22Rv1 (cell line): ENCODE data around the gene LMBR1.
"Not testable (repeated sequence)": the region's sequence is repeated elsewhere in the genome, so short reads cannot be mapped to it uniquely, and the experiment has no call there.

Experiments used
- H3K27ac ChIP-seq: fragments of 450-650 bp; 2 replicates; pipeline ENCODE4 v1.5.1; 2017
- CTCF ChIP-seq: fragments of 450-650 bp; IDR thresholded peaks from 2 replicates; pipeline ENCODE4 v1.5.1; 2017; ENCODE audit warnings: mild to moderate bottlenecking
- ZFX ChIP-seq: fragments of 450-650 bp; IDR thresholded peaks from 2 replicates; pipeline ENCODE4 v1.6.1; 2017; ENCODE audit warnings: antibody characterized with exemption, borderline replicate concordance

LMBR1 gene

GRCh38 chr7:156929789-156930539 lies 37.0 kb upstream of the LMBR1 start:
- no peak overlapping the region for H3K27ac ChIP-seq
- TF ChIP-seq ZFX (no peak), CTCF (no peak)

DNA sequence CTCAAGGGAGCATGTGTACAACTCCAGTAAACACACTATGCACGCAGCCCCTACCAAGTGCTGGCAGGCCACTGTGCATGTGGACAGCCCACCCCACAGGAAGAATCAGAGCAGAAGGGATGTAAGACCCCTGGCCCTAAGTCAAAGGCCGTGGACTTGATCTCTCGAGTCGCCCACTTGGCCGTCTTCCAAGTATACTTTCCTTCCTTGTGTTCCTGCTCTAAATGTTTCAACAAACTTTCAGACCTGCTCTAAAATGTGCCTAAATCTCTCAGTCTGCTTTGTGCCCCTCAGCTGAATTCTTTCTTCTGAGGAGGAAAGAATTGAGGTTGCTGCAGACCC lies 35.4 kb upstream of the LMBR1 start:
- no peak overlapping the region for H3K27ac ChIP-seq
- no peak for TF ChIP-seq ZFX
- no peak for TF ChIP-seq CTCF

- no peak overlapping the region for H3K27ac ChIP-seq
Observed at GRCh38 chr7:156927571-156928405, 34.8 kb upstream of the LMBR1 start.

DNA sequence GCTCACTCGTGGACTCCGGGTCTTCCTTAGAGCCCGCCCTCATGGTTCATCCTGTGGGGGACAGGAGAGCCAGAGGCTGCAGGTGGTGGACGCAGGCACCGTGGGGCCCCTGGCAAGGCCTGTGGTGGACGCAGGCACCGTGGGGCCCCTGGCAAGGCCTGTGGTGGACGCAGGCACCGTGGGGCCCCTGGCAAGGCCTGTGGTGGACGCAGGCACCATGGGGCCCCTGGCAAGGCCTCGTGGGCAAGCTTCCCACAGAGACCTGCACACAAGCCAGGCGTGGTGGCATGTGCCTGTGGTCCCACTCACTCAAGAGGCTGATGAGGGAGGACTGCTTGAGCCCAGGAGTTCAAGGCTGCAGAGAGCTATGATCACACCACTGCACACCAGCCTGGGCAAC lies 32.8 kb upstream of the LMBR1 start:
- not testable (repeated sequence) for H3K27ac ChIP-seq

More at GRCh38 chr7:156927571-156928405, 34.8 kb upstream of the LMBR1 start:
- no peak for TF ChIP-seq CTCF
- TF ChIP-seq ZFX: no peak

DNA sequence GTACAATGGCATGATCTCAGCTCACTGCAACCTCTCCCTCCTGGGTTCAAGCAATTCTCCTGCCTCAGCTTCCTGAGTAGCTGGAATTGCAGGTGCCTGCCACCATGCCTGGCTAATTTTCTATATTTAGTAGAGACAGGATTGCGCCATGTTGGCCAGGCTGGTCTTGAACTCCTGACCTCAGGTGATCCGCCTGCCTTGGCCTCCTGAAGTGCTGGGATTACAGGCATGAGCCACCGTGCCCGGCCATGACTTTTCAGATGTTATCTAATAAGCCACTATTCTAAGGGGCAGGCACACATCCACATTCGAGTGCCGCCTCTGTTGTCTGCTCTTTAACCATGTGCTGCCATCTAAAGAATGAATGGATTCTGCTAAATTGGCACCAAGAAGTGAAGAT lies 29.3 kb upstream of the LMBR1 start:
- H3K27ac ChIP-seq: not testable (repeated sequence)

DNA sequence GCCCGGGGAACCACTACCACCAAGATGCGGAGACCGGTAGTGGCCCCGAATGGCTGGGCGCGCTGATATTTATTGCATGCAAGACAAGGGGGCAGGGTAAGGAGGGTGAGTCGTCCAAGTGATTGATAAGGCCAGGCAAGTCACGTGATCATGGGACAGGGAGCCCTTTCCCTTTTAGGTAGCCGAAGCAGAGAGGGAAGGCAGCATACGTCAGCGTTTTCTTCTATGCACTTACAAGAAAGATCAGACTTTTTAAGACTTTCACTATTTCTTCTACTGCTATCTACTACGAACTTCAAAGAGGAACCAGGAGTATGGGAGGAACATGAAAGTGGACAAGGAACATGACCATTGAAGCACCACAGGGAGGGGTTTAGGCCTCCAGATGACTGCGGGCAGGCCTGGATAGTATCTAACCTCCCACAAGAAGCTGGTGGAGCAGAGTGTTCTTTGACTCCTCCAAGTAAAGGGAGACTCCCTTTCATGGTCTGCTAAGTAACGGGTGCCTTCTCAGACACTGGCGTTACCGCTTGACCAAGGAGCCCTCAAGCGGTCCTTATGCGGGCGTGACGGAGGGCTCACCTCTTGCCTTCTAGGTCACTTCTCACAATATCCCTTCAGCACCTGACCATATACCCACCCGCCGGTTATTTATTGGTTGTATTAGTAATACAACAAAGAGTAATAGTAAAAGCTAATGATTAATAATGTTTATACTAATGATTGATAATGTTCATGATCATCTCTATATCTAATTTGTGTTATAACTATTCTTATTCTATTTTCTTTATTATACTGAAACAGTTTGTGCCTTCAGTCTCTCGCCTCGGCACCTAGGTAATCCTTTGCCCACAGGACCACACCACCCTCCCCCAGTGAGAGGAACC lies 27.7 kb upstream of the LMBR1 start:
- H3K27ac ChIP-seq: not testable (repeated sequence)

- no peak overlapping the region for H3K27ac ChIP-seq
- no peak for TF ChIP-seq CTCF
- no peak for TF ChIP-seq ZFX
Observed at GRCh38 chr7:156920076-156920475, 27.1 kb upstream of the LMBR1 start.

GRCh38 chr7:156919132-156919713 lies 26.2 kb upstream of the LMBR1 start:
- TF ChIP-seq ZFX: no peak
- no peak for TF ChIP-seq CTCF
- no peak overlapping the region for H3K27ac ChIP-seq
